K562 (cell line): ENCODE data around the gene NR4A2. TPM values are rescaled to one million over a fixed set of nuclear protein-coding genes. Genes with fewer than 3 reads are reported as not detected.

Source experiments
- CBFA2T2 ChIP-seq: fragments of 450-650 bp; conservative IDR thresholded peaks from 2 replicates; pipeline ENCODE4 v1.6.1; 2017; ENCODE audit warnings: mild to moderate bottlenecking
- CREM ChIP-seq: IDR thresholded peaks from 2 replicates; pipeline ENCODE4 v1.6.1; 2014; ENCODE audit warnings: antibody characterized with exemption, low read depth
- PHB2 ChIP-seq: fragments of 450-650 bp; IDR thresholded peaks from 2 replicates; pipeline ENCODE4 v1.6.1; 2017; ENCODE audit warnings: low read depth
- ZBTB49 ChIP-seq: sonication (generic); formaldehyde crosslinking; IDR thresholded peaks from 2 replicates; pipeline ENCODE4 v1.8.0; 2022; ENCODE audit warnings: missing genetic modification reagents, mild to moderate bottlenecking, borderline replicate concordance
- ZNF583 ChIP-seq: fragments of 250-450 bp; sonication (Bioruptor Pico); IDR thresholded peaks from 2 replicates; pipeline ENCODE4 v1.4.0; 2020
- polyA plus RNA-seq, 8 experiments: library from polyadenylated mRNA; depleted of rRNA in 4 of 8; stranded (reverse) in 5 of 8; unstranded in 3 of 8; fragments of >200 nt; fragmentation: Nextera tagmentation in 2 of 8; fragmentation: Illumina TruSeq in 1 of 8; extraction: Ambion mirVana in 2 of 8; extraction: Trizol in 1 of 8; gene quantifications; 2 replicates each; pipeline versions ENCODE4 v1.2.1 to v1.2.3, GENCODE V29; 2011 to 2014; ENCODE audit warnings: inconsistent platforms in 1 of 8, missing spikeins in 1 of 8
- total RNA-seq, 7 experiments: library from RNA; depleted of rRNA in 6 of 7; stranded (reverse); fragments of >200 nt in 6 of 7; fragmentation: Illumina TruSeq in 2 of 7; extraction: Trizol in 2 of 7; gene quantifications; 2 replicates each; pipeline versions ENCODE4 v1.2.1 to v1.2.3, GENCODE V29; 2011 to 2021; ENCODE audit warnings: low replicate concordance in 1 of 7
- TF ChIP-seq, protein P1 (sequence below): fragments of 450-650 bp; formaldehyde crosslinking; IDR thresholded peaks from 2 replicates; pipeline ENCODE4 v1.4.0; 2020; ENCODE audit warnings: mild to moderate bottlenecking
- TF ChIP-seq, protein P2 (sequence below): fragments of 250-450 bp; sonication (Bioruptor Pico); IDR thresholded peaks from 2 replicates; pipeline ENCODE4 v1.4.0; 2020; ENCODE audit warnings: borderline replicate concordance
- TF ChIP-seq, protein P3 (sequence below): fragments of 250-450 bp; sonication (Bioruptor Pico); IDR thresholded peaks from 2 replicates; pipeline ENCODE4 v1.8.0; 2021; ENCODE audit warnings: mild to moderate bottlenecking, moderate library complexity

The NR4A2 gene
- total and polyA plus RNA-seq, 9 of the 15 experiments (the other 6 are each of a cell fraction or from before 2014, with no cell fraction given) = 0.94 to 5.1 (median 1.3) TPM

GRCh38 chr2:156309167-156309566 lies 23.4 kb downstream of the NR4A2 start (continued):
- TF ChIP-seq ZBTB49 (CRISPR knock-in tag) (no peak), CREM (no peak), ZNF583 (CRISPR knock-in tag) (no peak), CBFA2T2 (no peak), PHB2 (no peak)
- TF ChIP-seq, protein P1, sequence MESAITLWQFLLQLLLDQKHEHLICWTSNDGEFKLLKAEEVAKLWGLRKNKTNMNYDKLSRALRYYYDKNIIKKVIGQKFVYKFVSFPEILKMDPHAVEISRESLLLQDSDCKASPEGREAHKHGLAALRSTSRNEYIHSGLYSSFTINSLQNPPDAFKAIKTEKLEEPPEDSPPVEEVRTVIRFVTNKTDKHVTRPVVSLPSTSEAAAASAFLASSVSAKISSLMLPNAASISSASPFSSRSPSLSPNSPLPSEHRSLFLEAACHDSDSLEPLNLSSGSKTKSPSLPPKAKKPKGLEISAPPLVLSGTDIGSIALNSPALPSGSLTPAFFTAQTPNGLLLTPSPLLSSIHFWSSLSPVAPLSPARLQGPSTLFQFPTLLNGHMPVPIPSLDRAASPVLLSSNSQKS (CRISPR knock-in tag) = no peak
- TF ChIP-seq, protein P2, sequence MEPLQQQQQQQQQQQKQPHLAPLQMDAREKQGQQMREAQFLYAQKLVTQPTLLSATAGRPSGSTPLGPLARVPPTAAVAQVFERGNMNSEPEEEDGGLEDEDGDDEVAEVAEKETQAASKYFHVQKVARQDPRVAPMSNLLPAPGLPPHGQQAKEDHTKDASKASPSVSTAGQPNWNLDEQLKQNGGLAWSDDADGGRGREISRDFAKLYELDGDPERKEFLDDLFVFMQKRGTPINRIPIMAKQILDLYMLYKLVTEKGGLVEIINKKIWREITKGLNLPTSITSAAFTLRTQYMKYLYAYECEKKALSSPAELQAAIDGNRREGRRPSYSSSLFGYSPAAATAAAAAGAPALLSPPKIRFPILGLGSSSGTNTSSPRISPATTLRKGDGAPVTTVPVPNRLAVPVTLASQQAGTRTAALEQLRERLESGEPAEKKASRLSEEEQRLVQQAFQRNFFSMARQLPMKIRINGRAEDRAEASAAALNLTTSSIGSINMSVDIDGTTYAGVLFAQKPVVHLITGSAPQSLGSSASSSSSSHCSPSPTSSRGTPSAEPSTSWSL (CRISPR knock-in tag) = no peak
- TF ChIP-seq, protein P3, sequence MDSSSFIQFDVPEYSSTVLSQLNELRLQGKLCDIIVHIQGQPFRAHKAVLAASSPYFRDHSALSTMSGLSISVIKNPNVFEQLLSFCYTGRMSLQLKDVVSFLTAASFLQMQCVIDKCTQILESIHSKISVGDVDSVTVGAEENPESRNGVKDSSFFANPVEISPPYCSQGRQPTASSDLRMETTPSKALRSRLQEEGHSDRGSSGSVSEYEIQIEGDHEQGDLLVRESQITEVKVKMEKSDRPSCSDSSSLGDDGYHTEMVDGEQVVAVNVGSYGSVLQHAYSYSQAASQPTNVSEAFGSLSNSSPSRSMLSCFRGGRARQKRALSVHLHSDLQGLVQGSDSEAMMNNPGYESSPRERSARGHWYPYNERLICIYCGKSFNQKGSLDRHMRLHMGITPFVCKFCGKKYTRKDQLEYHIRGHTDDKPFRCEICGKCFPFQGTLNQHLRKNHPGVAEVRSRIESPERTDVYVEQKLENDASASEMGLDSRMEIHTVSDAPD (CRISPR knock-in tag) = no peak
